ENCODE data around the gene SOX9. TPM values are rescaled to one million over a fixed set of nuclear protein-coding genes. Genes with fewer than 3 reads are reported as not detected.

SOX9 gene
- not detected for total RNA-seq

GRCh38 chr17:72120642-72121163 is at the start of gene SOX9:
Gene SOX9 (plus strand): TSS chr17:72121020. CDS start chr17:72121392, 372 bp downstream.

